ENCODE results near the gene SLC43A2. TPM values are rescaled to one million over a fixed set of nuclear protein-coding genes. Genes with fewer than 3 reads are reported as not detected.

Gene SLC43A2
- total RNA-seq, 4 donors from 2014 or later = 58.6 to 103 (median 69.0) TPM

DNA sequence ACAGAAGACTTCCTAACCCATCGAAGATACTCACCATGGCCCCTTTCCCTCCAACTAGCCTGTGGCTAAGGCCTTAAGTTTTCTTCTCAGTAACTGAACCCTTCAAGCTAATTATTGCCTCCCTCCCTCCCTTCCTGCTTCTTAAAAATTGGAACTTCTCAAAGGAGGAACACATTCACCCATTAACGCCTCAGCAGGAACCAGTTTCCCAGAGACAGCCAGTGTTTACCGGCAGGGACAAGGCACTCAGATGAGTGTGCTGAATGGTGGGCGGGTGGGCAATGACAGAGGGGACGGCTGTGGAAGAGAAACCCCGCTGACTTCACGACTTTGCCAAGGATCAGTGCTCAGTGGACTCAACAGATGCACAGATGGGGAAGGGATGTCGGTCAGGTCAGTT is 86.3 kb downstream of the SLC43A2 start:
- peaks cover 0 to 77% (median 0%) of the 10 kb centered on the region in 3 donors for H3K36me3 ChIP-seq
- H3K27ac ChIP-seq = no peak overlapping the region
- peaks cover 0 to 6% (median 0%) of the 10 kb centered on the region in 4 donors for H3K4me1 ChIP-seq
- TF ChIP-seq, protein P1, sequence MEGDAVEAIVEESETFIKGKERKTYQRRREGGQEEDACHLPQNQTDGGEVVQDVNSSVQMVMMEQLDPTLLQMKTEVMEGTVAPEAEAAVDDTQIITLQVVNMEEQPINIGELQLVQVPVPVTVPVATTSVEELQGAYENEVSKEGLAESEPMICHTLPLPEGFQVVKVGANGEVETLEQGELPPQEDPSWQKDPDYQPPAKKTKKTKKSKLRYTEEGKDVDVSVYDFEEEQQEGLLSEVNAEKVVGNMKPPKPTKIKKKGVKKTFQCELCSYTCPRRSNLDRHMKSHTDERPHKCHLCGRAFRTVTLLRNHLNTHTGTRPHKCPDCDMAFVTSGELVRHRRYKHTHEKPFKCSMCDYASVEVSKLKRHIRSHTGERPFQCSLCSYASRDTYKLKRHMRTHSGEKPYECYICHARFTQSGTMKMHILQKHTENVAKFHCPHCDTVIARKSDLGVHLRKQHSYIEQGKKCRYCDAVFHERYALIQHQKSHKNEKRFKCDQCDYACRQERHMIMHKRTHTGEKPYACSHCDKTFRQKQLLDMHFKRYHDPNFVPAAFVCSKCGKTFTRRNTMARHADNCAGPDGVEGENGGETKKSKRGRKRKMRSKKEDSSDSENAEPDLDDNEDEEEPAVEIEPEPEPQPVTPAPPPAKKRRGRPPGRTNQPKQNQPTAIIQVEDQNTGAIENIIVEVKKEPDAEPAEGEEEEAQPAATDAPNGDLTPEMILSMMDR (IDR thresholded peaks at IDR 0.05) = no peak
- no peak for TF ChIP-seq POLR2A (IDR thresholded peaks at IDR 0.05)
- H3K27me3 ChIP-seq = no peaks in the 10 kb centered on the region
- no peaks in the 10 kb centered on the region for H3K9me3 ChIP-seq
- DNase-seq = no peak
- H3K4me3 ChIP-seq = no peak overlapping the region

DNA sequence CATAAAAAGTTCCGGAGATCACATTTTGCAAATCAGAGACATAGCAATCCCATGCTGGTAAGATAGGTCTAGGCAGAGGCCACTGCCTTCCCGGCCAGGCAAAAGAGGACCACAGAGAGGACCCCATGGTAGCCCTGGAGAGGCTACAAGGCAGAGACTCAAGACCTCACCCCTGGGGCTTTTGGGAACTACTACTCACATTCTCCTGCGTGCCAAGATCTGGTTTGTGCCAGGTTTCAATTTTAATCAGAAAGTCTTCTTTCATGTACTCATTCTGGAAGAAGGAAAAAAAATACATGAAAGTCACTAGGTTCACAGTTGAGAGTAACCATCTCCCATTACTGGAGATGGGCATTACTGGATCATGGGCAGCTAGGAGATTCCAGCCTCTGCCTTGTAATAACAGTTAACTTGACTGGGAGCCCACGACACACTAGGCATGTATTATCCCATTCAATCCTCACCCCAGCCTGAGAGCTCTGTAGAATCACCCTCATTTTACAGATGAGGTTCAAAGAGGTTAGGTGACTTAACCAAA is 87.2 kb downstream of the SLC43A2 start:
- Histone ChIP-seq H3K4me1 (peaks cover 0 to 6% (median 0%) of the 10 kb centered on the region in 4 donors), H3K36me3 (peaks cover 0 to 82% (median 0%) of the 10 kb centered on the region in 3 donors), H3K9me3 (no peaks in the 10 kb centered on the region), H3K27ac (no peak overlapping the region), H3K27me3 (no peaks in the 10 kb centered on the region), H3K4me3 (no peak overlapping the region)
- TF ChIP-seq POLR2A (IDR thresholded peaks at IDR 0.05) = no peak
- TF ChIP-seq, protein P1 (IDR thresholded peaks at IDR 0.05) = no peak
- DNase-seq = no peak

DNA sequence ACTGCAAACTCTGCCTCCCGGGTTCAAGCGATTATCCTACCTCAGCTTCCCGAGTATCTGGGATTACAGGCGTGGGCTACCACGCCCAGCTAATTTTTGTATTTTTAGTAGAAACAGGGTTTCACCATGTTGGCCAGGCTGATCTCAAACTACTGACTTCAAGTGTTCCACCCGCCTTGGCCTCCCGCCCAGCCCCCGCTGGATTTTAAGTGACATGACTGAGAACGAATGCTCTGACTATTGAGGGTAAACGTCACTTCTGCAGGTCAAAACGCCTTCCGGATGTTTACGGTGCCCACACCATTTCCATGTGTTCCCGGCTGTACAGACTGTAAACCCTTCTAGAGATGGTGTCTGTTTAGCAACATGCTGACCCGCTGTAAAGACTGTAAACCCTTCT is 88.8 kb downstream of the SLC43A2 start:
- Histone ChIP-seq H3K27me3 (no peaks in the 10 kb centered on the region), H3K4me3 (no peak overlapping the region), H3K4me1 (no peaks in the 10 kb centered on the region), H3K36me3 (peaks cover 0 to 96% (median 0%) of the 10 kb centered on the region in 3 donors), H3K9me3 (no peaks in the 10 kb centered on the region), H3K27ac (no peak overlapping the region)
- no peak for DNase-seq
- TF ChIP-seq POLR2A (IDR thresholded peaks at IDR 0.05) = no peak
- TF ChIP-seq, protein P1 (IDR thresholded peaks at IDR 0.05) = no peak

DNA sequence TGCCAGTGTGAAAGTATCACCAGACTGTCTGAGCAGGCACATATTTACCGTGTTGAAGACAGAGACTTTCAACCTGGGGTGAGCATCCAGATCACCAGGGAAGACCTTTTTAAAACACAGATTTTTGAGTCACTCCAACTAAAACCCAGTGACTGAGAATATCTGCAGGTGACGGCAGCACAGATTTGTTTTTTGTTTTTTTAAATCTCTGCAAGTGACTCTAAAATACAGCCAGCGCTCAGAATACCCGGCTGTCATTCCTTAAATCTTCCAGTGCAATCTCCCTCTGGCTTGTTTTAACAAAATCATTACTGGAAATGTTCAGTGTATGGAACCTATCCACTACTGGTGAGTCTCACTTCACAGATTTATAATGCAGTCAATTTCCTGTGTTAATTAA is 92.9 kb downstream of the SLC43A2 start:
- Histone ChIP-seq H3K27me3 (no peaks in the 10 kb centered on the region), H3K4me1 (no peaks in the 10 kb centered on the region)

DNA sequence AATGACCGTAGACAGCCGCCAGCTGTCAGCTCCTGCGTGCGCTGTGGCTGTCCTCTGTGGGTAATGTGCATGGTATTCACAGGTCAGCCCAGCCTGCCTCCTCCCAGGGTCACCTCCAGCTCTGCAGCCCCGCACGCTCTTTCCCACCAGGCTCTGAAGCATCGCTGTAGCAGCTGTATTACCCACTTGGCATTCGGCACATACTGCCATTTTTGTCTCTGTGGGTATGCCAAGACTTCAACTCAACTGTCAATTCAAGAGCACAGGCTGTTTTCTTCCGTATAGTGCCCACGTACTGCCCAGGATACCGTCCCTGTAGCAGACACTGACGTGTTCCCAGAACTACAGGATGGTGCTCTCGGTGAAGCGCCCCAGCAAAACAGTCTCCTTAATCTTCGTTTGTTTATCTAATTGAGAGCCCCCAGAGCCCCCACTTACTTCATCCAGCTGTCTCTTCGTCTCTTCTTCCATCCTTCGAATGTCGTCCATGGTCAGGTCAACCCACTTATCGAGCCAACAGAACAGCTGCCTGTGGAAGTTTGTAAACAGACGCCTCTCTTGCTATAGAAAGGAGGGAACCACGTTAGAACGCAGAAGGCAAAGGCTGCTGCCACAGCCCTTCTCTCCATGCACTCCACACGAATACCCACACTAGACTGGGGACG is 94.8 kb downstream of the SLC43A2 start:
- Histone ChIP-seq H3K9me3 (no peaks in the 10 kb centered on the region), H3K4me1 (no peaks in the 10 kb centered on the region), H3K27ac (peak overlapping the region in 2 of 4 donors; percentile 3 to 17), H3K36me3 (peaks cover 0 to 95% (median 0%) of the 10 kb centered on the region in 3 donors), H3K27me3 (no peaks in the 10 kb centered on the region), H3K4me3 (no peak overlapping the region)
- DNase-seq = no peak
- TF ChIP-seq POLR2A (IDR thresholded peaks at IDR 0.05) = no peak
- TF ChIP-seq, protein P1 (IDR thresholded peaks at IDR 0.05) = no peak

More for the DNA sequence above, 92.9 kb downstream of the SLC43A2 start:
- Histone ChIP-seq H3K9me3 (no peaks in the 10 kb centered on the region), H3K27ac (no peak overlapping the region), H3K4me3 (no peak overlapping the region), H3K36me3 (peaks cover 0 to 99% (median 0%) of the 10 kb centered on the region in 3 donors)
- no peak for DNase-seq
- no peak for TF ChIP-seq POLR2A (IDR thresholded peaks at IDR 0.05)
- TF ChIP-seq, protein P1 (IDR thresholded peaks at IDR 0.05) = no peak

Measured in Peyer's patch (tissue), 4 donors.